Mucosa of descending colon (tissue), 3 donors: ENCODE results near the gene LACTB. TPM values are rescaled to one million over a fixed set of nuclear protein-coding genes. Genes with fewer than 3 reads are reported as not detected.

ENCODE experiments used
- ATAC-seq: fragments of 200-7000 bp; cut with Tn5 transposase; one replicate; pipeline ENCODE4 v1.9.1; 2020; ENCODE audit warnings: mild to moderate bottlenecking, moderate library complexity
- DNase-seq, 3 donors: peaks; one replicate each; pipeline ENCODE4 v3.0.0-alpha.2; 2020
- H3K36me3 ChIP-seq: fragments of 200-600 bp; one replicate; pipeline ENCODE4 v1.8.0; 2021; ENCODE audit warnings: low read depth, mild to moderate bottlenecking
- H3K4me1 ChIP-seq: fragments of 200-600 bp; one replicate; pipeline ENCODE4 v1.8.0; 2021; ENCODE audit warnings: low read depth, mild to moderate bottlenecking
- H3K4me3 ChIP-seq: fragments of 200-600 bp; one replicate; pipeline ENCODE4 v1.8.0; 2021; ENCODE audit warnings: mild to moderate bottlenecking
- H3K9me3 ChIP-seq: fragments of 200-600 bp; one replicate; pipeline ENCODE4 v1.8.0; 2021; ENCODE audit warnings: mild to moderate bottlenecking
- CTCF ChIP-seq: fragments of 200-600 bp; IDR thresholded peaks from one replicate; pipeline ENCODE4 v1.8.0; 2022; ENCODE audit warnings: antibody characterized with exemption, mild to moderate bottlenecking
- intact Hi-C, 2 donors: fragments of 100-400 bp; cut with DNase I in 1 of 2; cut with micrococcal nuclease in 1 of 2; formaldehyde crosslinking; loops; one replicate each; pipeline versions ENCODE4 v1.11.0 to v1.11.1; 2022; cut with DNase I, micrococcal nuclease
- total RNA-seq, 3 donors: library from RNA; stranded (reverse); fragmentation: NEBNext Ultra II Directional in 2 of 3; extraction: Animal tissue kit (Norgen Biotek cat#: 25700) in 2 of 3; gene quantifications; one replicate each; pipeline versions ENCODE4 v1.2.1 to v1.2.4, GENCODE V29; 2021 to 2023
- donor health status: DM: no; HTN: no; CAD: no; lungs with moderate emphysema.
- donor health status: DM: no; HTN: no; CAD: no.
- donor health status: DM: no; HTN: yes; CAD: no.

LACTB gene
- total RNA-seq, 3 donors from 2014 or later = 19.8 to 24.0 (median 21.1) TPM

- intact Hi-C loops = no loop called here
- no peak for TF ChIP-seq CTCF
- H3K4me3 ChIP-seq = no peak overlapping the region
- no peak for ATAC-seq
- no peaks in the 10 kb centered on the region for H3K4me1 ChIP-seq
- H3K9me3 ChIP-seq = no peaks in the 10 kb centered on the region
- no peaks in the 10 kb centered on the region for H3K36me3 ChIP-seq
- DNase-seq = no peak
Observed at GRCh38 chr15:63135281-63135680, 13.6 kb downstream of the LACTB start.

- intact Hi-C loops = no loop called here
Observed at GRCh38 chr15:63135804-63136203, 14.1 kb downstream of the LACTB start.

GRCh38 chr15:63136742-63137141 is 15.1 kb downstream of the LACTB start:
- H3K36me3 ChIP-seq = no peaks in the 10 kb centered on the region
- no peaks in the 10 kb centered on the region for H3K9me3 ChIP-seq
- intact Hi-C loops = no loop called here
- TF ChIP-seq CTCF = no peak
- H3K4me3 ChIP-seq = no peak overlapping the region
- ATAC-seq (no peak), DNase-seq (no peak)
- H3K4me1 ChIP-seq = no peaks in the 10 kb centered on the region

More at GRCh38 chr15:63135804-63136203, 14.1 kb downstream of the LACTB start:
- Histone ChIP-seq H3K4me3 (no peak overlapping the region), H3K4me1 (no peaks in the 10 kb centered on the region), H3K36me3 (no peaks in the 10 kb centered on the region), H3K9me3 (no peaks in the 10 kb centered on the region)
- DNase-seq = no peak
- TF ChIP-seq CTCF = no peak
- ATAC-seq = peak; percentile 23

GRCh38 chr15:63140936-63141335 is 19.3 kb downstream of the LACTB start:
- Histone ChIP-seq H3K4me3 (no peak overlapping the region), H3K36me3 (no peaks in the 10 kb centered on the region), H3K9me3 (no peaks in the 10 kb centered on the region), H3K4me1 (no peaks in the 10 kb centered on the region)
- intact Hi-C loops = no loop called here
- DNase-seq (no peak), ATAC-seq (no peak)
- no peak for TF ChIP-seq CTCF

- H3K36me3 ChIP-seq = no peaks in the 10 kb centered on the region
- TF ChIP-seq CTCF = no peak
- ATAC-seq (no peak), DNase-seq (no peak)
- no peaks in the 10 kb centered on the region for H3K4me1 ChIP-seq
- intact Hi-C loops = no loop called here
- no peak overlapping the region for H3K4me3 ChIP-seq
- H3K9me3 ChIP-seq = no peaks in the 10 kb centered on the region
Observed at GRCh38 chr15:63145426-63145825, 23.8 kb downstream of the LACTB start.

- Histone ChIP-seq H3K36me3 (no peaks in the 10 kb centered on the region), H3K4me3 (no peak overlapping the region), H3K4me1 (no peaks in the 10 kb centered on the region), H3K9me3 (no peaks in the 10 kb centered on the region)
- no peak for DNase-seq
- ATAC-seq = no peak
- no peak for TF ChIP-seq CTCF
- intact Hi-C loops = no loop called here
Observed at GRCh38 chr15:63146684-63147083, 25.0 kb downstream of the LACTB start.
